Vagina (tissue), 2 donors: ENCODE measurements around the gene FGD2.

Source experiments
- POLR2AphosphoS5 ChIP-seq, 2 donors: sonication (generic); formaldehyde crosslinking; IDR thresholded peaks; one replicate each; pipeline ENCODE4 v1.9.0; 2017; ENCODE audit warnings: antibody characterized with exemption in 2 of 2, mild to moderate bottlenecking in 2 of 2, low read depth in 1 of 2; ENCODE audit not compliant: insufficient read depth in 1 of 2
- TF ChIP-seq, protein P1 (sequence below), 3 experiments: fragments of 450-650 bp in 2 of 3; fragments of 200-600 bp in 1 of 3; sonication (generic) in 1 of 3; IDR thresholded peaks; one replicate each; pipeline ENCODE4 v1.5.1; 2017 to 2019; ENCODE audit warnings: antibody characterized with exemption in 3 of 3, mild to moderate bottlenecking in 2 of 3, moderate library complexity in 2 of 3

GRCh38 chr6:36963451-36964290 is 41.8 kb upstream of the FGD2 start:
- TF ChIP-seq, protein P1, sequence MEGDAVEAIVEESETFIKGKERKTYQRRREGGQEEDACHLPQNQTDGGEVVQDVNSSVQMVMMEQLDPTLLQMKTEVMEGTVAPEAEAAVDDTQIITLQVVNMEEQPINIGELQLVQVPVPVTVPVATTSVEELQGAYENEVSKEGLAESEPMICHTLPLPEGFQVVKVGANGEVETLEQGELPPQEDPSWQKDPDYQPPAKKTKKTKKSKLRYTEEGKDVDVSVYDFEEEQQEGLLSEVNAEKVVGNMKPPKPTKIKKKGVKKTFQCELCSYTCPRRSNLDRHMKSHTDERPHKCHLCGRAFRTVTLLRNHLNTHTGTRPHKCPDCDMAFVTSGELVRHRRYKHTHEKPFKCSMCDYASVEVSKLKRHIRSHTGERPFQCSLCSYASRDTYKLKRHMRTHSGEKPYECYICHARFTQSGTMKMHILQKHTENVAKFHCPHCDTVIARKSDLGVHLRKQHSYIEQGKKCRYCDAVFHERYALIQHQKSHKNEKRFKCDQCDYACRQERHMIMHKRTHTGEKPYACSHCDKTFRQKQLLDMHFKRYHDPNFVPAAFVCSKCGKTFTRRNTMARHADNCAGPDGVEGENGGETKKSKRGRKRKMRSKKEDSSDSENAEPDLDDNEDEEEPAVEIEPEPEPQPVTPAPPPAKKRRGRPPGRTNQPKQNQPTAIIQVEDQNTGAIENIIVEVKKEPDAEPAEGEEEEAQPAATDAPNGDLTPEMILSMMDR (IDR thresholded peaks at IDR 0.05): no peak
- no peak for TF ChIP-seq POLR2AphosphoS5 (IDR thresholded peaks at IDR 0.05; ENCODE audit: insufficient read depth in 1 of 2, low read depth in 1 of 2)
